WTC11 (cell line): ENCODE results near the gene HP1BP3. TPM values are rescaled to one million over a fixed set of nuclear protein-coding genes. Genes with fewer than 3 reads are reported as not detected.

Experiments used
- ATAC-seq: fragments of 200-7000 bp; cut with Tn5 transposase; 2 replicates; pipeline ENCODE4 v1.10.0; 2021; ENCODE audit warnings: mild to moderate bottlenecking, moderate library complexity
- CTCF ChIA-PET: fragments of 300-600 bp; sonication (Branson Sonifier 250); formaldehyde crosslinking; loops from one replicate; lab custom pipeline; 2021; ENCODE audit warnings: antibody characterized with exemption; lab: Charles Lee
- POLR2A ChIA-PET: fragments of 350-600 bp; sonication (Branson Sonifier 250); formaldehyde crosslinking; loops from one replicate; lab custom pipeline; 2021; ENCODE audit warnings: antibody characterized with exemption; lab: Charles Lee
- DNase-seq: peaks from one replicate; pipeline ENCODE4 v3.0.0; 2021; ENCODE audit warnings: low spot score
- H3K27ac Mint-ChIP-seq: 2 replicates; pipeline ENCODE4 v1.8.0; 2021; ENCODE audit warnings: mixed read lengths
- H3K27me3 Mint-ChIP-seq: 2 replicates; pipeline ENCODE4 v1.8.0; 2021; ENCODE audit warnings: low read depth, mild to moderate bottlenecking, moderate library complexity, mixed read lengths
- H3K36me3 Mint-ChIP-seq: 2 replicates; pipeline ENCODE4 v1.8.0; 2021; ENCODE audit warnings: mixed read lengths
- H3K4me1 Mint-ChIP-seq: 2 replicates; pipeline ENCODE4 v1.8.0; 2022; ENCODE audit warnings: mixed read lengths
- H3K4me3 Mint-ChIP-seq: 2 replicates; pipeline ENCODE4 v1.8.0; 2021; ENCODE audit warnings: mild to moderate bottlenecking, moderate library complexity, mixed read lengths
- H3K9me3 Mint-ChIP-seq: 2 replicates; pipeline ENCODE4 v1.8.0; 2021; ENCODE audit warnings: mixed read lengths
- ATF2 ChIP-seq: sonication (generic); formaldehyde crosslinking; IDR thresholded peaks from 2 replicates; pipeline ENCODE4 v1.8.1; 2022; ENCODE audit warnings: low read depth, missing genetic modification reagents, borderline replicate concordance
- E2F4 ChIP-seq: sonication (generic); formaldehyde crosslinking; IDR thresholded peaks from 2 replicates; pipeline ENCODE4 v1.8.1; 2022; ENCODE audit warnings: low read depth, mild to moderate bottlenecking, moderate library complexity, missing genetic modification reagents, borderline replicate concordance
- ELF4 ChIP-seq: sonication (generic); formaldehyde crosslinking; IDR thresholded peaks from 2 replicates; pipeline ENCODE4 v1.8.1; 2022; ENCODE audit warnings: low read depth, mild to moderate bottlenecking, moderate library complexity, missing genetic modification reagents
- ESRRA ChIP-seq: sonication (generic); formaldehyde crosslinking; IDR thresholded peaks from 2 replicates; pipeline ENCODE4 v1.8.1; 2022; ENCODE audit warnings: mild to moderate bottlenecking, missing genetic modification reagents, borderline replicate concordance
- ETV6 ChIP-seq: sonication (generic); formaldehyde crosslinking; IDR thresholded peaks from 2 replicates; pipeline ENCODE4 v1.8.1; 2022; ENCODE audit warnings: mild to moderate bottlenecking, missing genetic modification reagents
- FOXK1 ChIP-seq: sonication (generic); formaldehyde crosslinking; IDR thresholded peaks from 2 replicates; pipeline ENCODE4 v1.8.0; 2022; ENCODE audit warnings: mild to moderate bottlenecking, moderate library complexity, missing genetic modification reagents
- GABPB1 ChIP-seq: sonication (generic); formaldehyde crosslinking; IDR thresholded peaks from 2 replicates; pipeline ENCODE4 v1.8.1; 2023; ENCODE audit warnings: mild to moderate bottlenecking, missing genetic modification reagents
- IRF2 ChIP-seq: sonication (generic); formaldehyde crosslinking; IDR thresholded peaks from 2 replicates; pipeline ENCODE4 v1.8.0; 2022; ENCODE audit warnings: low read depth, missing genetic modification reagents, borderline replicate concordance
- NFATC4 ChIP-seq: fragments of 250-450 bp; sonication (Bioruptor Pico); IDR thresholded peaks from 2 replicates; pipeline ENCODE4 v1.9.0; 2021; ENCODE audit warnings: mild to moderate bottlenecking
- NFYB ChIP-seq: sonication (generic); formaldehyde crosslinking; conservative IDR thresholded peaks from 2 replicates; pipeline ENCODE4 v1.8.0; 2022; ENCODE audit warnings: low read depth, missing genetic modification reagents
- NR2C2 ChIP-seq: sonication (generic); formaldehyde crosslinking; IDR thresholded peaks from 2 replicates; pipeline ENCODE4 v1.8.0; 2022; ENCODE audit warnings: mild to moderate bottlenecking, missing genetic modification reagents
- RELA ChIP-seq: sonication (generic); formaldehyde crosslinking; IDR thresholded peaks from 2 replicates; pipeline ENCODE4 v1.8.1; 2022; ENCODE audit warnings: missing genetic modification reagents, mild to moderate bottlenecking, borderline replicate concordance
- SMAD3 ChIP-seq: sonication (generic); formaldehyde crosslinking; IDR thresholded peaks from 2 replicates; pipeline ENCODE4 v1.8.0; 2022; ENCODE audit warnings: missing genetic modification reagents, mild to moderate bottlenecking, borderline replicate concordance
- STAT6 ChIP-seq: sonication (generic); formaldehyde crosslinking; conservative IDR thresholded peaks from 2 replicates; pipeline ENCODE4 v1.8.1; 2023; ENCODE audit warnings: mild to moderate bottlenecking, low read depth, missing genetic modification reagents, moderate library complexity
- TEAD1 ChIP-seq: sonication (generic); formaldehyde crosslinking; IDR thresholded peaks from 2 replicates; pipeline ENCODE4 v1.8.0; 2022; ENCODE audit warnings: mild to moderate bottlenecking, missing genetic modification reagents
- TP53 ChIP-seq: sonication (generic); formaldehyde crosslinking; IDR thresholded peaks from 2 replicates; pipeline ENCODE4 v1.8.1; 2023; ENCODE audit warnings: mild to moderate bottlenecking, missing genetic modification reagents
- ZNF396 ChIP-seq: fragments of 250-450 bp; sonication (Bioruptor Pico); IDR thresholded peaks from 2 replicates; pipeline ENCODE4 v1.8.0; 2021; ENCODE audit warnings: mild to moderate bottlenecking, moderate library complexity, borderline replicate concordance
- ZNF671 ChIP-seq: fragments of 250-450 bp; sonication (Bioruptor Pico); IDR thresholded peaks from 2 replicates; pipeline ENCODE4 v1.8.0; 2021; ENCODE audit warnings: mild to moderate bottlenecking
- total RNA-seq: library from RNA; stranded (reverse); gene quantifications from 3 replicates; pipeline ENCODE4 v1.2.3, GENCODE V29; 2021
- TF ChIP-seq, protein P1 (sequence below): fragments of 250-450 bp; sonication (Bioruptor Pico); IDR thresholded peaks from 2 replicates; pipeline ENCODE4 v1.8.0; 2021; ENCODE audit warnings: mild to moderate bottlenecking
- TF ChIP-seq, protein P2 (sequence below): sonication (generic); formaldehyde crosslinking; IDR thresholded peaks from 2 replicates; pipeline ENCODE4 v1.8.0; 2022; ENCODE audit warnings: mild to moderate bottlenecking, missing genetic modification reagents
- TF ChIP-seq, protein P3 (sequence below): sonication (generic); formaldehyde crosslinking; IDR thresholded peaks from 2 replicates; pipeline ENCODE4 v1.8.1; 2023; ENCODE audit warnings: mild to moderate bottlenecking, missing genetic modification reagents
- TF ChIP-seq, protein P4 (sequence below): sonication (generic); formaldehyde crosslinking; IDR thresholded peaks from 2 replicates; pipeline ENCODE4 v1.8.1; 2022; ENCODE audit warnings: mild to moderate bottlenecking, missing genetic modification reagents, moderate library complexity, borderline replicate concordance

Gene HP1BP3
- total RNA-seq, 1 experiment from 2014 or later = 121 TPM

- H3K4me1 Mint-ChIP-seq = no peaks in the 10 kb centered on the region
- H3K9me3 Mint-ChIP-seq = no peaks in the 10 kb centered on the region
- no peak for ATAC-seq
- peaks cover 5% of the 10 kb centered on the region for H3K36me3 Mint-ChIP-seq
- ChIA-PET CTCF (interaction anchor here (4.1 kb wide), 1 partner anchor 8 kb away, joined by 27 read pairs; no protein-coding TSS in a partner anchor), POLR2A (no interaction called here)
- no peak for DNase-seq
- no peak overlapping the region for H3K27ac Mint-ChIP-seq
- TF ChIP-seq, protein P1, sequence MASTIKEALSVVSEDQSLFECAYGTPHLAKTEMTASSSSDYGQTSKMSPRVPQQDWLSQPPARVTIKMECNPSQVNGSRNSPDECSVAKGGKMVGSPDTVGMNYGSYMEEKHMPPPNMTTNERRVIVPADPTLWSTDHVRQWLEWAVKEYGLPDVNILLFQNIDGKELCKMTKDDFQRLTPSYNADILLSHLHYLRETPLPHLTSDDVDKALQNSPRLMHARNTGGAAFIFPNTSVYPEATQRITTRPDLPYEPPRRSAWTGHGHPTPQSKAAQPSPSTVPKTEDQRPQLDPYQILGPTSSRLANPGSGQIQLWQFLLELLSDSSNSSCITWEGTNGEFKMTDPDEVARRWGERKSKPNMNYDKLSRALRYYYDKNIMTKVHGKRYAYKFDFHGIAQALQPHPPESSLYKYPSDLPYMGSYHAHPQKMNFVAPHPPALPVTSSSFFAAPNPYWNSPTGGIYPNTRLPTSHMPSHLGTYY (CRISPR knock-in tag) = no peak
- TF ChIP-seq ZNF396 (CRISPR knock-in tag) (no peak), ATF2 (CRISPR knock-in tag) (no peak), ESRRA (CRISPR knock-in tag) (no peak), RELA (no peak), NFATC4 (CRISPR knock-in tag) (no peak), ETV6 (CRISPR knock-in tag) (no peak)
- TF ChIP-seq, protein P2, sequence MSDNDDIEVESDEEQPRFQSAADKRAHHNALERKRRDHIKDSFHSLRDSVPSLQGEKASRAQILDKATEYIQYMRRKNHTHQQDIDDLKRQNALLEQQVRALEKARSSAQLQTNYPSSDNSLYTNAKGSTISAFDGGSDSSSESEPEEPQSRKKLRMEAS (CRISPR knock-in tag) = no peak
- TF ChIP-seq, all 79 proteins: peak for 0
- Mint-ChIP-seq H3K27me3 (no peaks in the 10 kb centered on the region; the same call in 1 of the 2 replicates), H3K4me3 (no peak overlapping the region)
These were observed 82.5 kb downstream of the HP1BP3 start for GRCh38 chr1:20704390-20705202.

- Mint-ChIP-seq H3K4me1 (no peaks in the 10 kb centered on the region), H3K9me3 (no peaks in the 10 kb centered on the region), H3K27ac (no peak overlapping the region), H3K4me3 (no peak overlapping the region), H3K27me3 (no peaks in the 10 kb centered on the region; the same call in 1 of the 2 replicates), H3K36me3 (peaks cover 2% of the 10 kb centered on the region; the same call in 1 of the 2 replicates)
- DNase-seq (no peak), ATAC-seq (no peak)
- ChIA-PET POLR2A (interaction anchor here (0.6 kb wide), 1 partner anchor 18 kb away, joined by 3 read pairs; no protein-coding TSS in a partner anchor), CTCF (no interaction called here)
- TF ChIP-seq NFYB (CRISPR knock-in tag) = no peak
- no peak for TF ChIP-seq FOXK1
- no peak for TF ChIP-seq ELF4 (CRISPR knock-in tag)
- TF ChIP-seq ZNF671 (CRISPR knock-in tag) = no peak
- TF ChIP-seq SMAD3 (CRISPR knock-in tag) = no peak
- no peak for TF ChIP-seq STAT6 (CRISPR knock-in tag)
- no peak for TF ChIP-seq NR2C2 (CRISPR knock-in tag)
- no peak for TF ChIP-seq TEAD1
- TF ChIP-seq, protein P3, sequence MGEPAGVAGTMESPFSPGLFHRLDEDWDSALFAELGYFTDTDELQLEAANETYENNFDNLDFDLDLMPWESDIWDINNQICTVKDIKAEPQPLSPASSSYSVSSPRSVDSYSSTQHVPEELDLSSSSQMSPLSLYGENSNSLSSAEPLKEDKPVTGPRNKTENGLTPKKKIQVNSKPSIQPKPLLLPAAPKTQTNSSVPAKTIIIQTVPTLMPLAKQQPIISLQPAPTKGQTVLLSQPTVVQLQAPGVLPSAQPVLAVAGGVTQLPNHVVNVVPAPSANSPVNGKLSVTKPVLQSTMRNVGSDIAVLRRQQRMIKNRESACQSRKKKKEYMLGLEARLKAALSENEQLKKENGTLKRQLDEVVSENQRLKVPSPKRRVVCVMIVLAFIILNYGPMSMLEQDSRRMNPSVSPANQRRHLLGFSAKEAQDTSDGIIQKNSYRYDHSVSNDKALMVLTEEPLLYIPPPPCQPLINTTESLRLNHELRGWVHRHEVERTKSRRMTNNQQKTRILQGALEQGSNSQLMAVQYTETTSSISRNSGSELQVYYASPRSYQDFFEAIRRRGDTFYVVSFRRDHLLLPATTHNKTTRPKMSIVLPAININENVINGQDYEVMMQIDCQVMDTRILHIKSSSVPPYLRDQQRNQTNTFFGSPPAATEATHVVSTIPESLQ (CRISPR knock-in tag) = no peak
- TF ChIP-seq, protein P4, sequence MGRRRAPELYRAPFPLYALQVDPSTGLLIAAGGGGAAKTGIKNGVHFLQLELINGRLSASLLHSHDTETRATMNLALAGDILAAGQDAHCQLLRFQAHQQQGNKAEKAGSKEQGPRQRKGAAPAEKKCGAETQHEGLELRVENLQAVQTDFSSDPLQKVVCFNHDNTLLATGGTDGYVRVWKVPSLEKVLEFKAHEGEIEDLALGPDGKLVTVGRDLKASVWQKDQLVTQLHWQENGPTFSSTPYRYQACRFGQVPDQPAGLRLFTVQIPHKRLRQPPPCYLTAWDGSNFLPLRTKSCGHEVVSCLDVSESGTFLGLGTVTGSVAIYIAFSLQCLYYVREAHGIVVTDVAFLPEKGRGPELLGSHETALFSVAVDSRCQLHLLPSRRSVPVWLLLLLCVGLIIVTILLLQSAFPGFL (CRISPR knock-in tag) = no peak
- TF ChIP-seq ESRRA (CRISPR knock-in tag) = no peak
- TF ChIP-seq NFATC4 (CRISPR knock-in tag) = no peak
- TF ChIP-seq TP53 = no peak
- no peak for TF ChIP-seq E2F4 (CRISPR knock-in tag)
- TF ChIP-seq IRF2 = no peak
- no peak for TF ChIP-seq GABPB1 (CRISPR knock-in tag)
These were observed 83.9 kb downstream of the HP1BP3 start for GRCh38 chr1:20703124-20703756.
